A549 (cell line): ENCODE measurements around the gene TENM3. TPM values are rescaled to one million over a fixed set of nuclear protein-coding genes. Genes with fewer than 3 reads are reported as not detected.

Source experiments
- ATAC-seq, 2 experiments: fragments of 200-7000 bp in 1 of 2; fragments of >200 bp in 1 of 2; cut with Nextera tagmentation in 1 of 2; cut with Tn5 transposase in 1 of 2; 3 replicates each; pipeline versions ENCODE4 v1.8.0 to v1.9.1; 2018 to 2020; ENCODE audit warnings: mild to moderate bottlenecking in 1 of 2, moderate library complexity in 1 of 2
- CTCF ChIA-PET: fragments of 300-600 bp; sonication (Branson Sonifier 250); formaldehyde crosslinking; extraction: SDS; loops from one replicate; lab custom pipeline; 2021; ENCODE audit warnings: antibody characterized with exemption, inconsistent platforms; lab: Yijun Ruan, JAX
- POLR2A ChIA-PET: fragments of 350-600 bp; formaldehyde crosslinking; extraction: SDS; loops from one replicate; lab custom pipeline; 2021; ENCODE audit warnings: antibody characterized with exemption, inconsistent platforms; lab: Yijun Ruan, JAX
- DNase-seq, 2 experiments: peaks; one replicate each; pipeline versions ENCODE4 v3.0.0 to v3.0.0-alpha.2; 2011 to 2016; ENCODE audit warnings: low read depth in 1 of 2, low spot score in 1 of 2
- FAIRE-seq: peaks from 2 replicates; lab custom pipeline; 2011; peaks lifted over from hg19 to GRCh38; lab: Jason Lieb, UNC
- H3K27ac ChIP-seq, 2 experiments: fragments of >200 bp; sonication (Bioruptor Twin); formaldehyde crosslinking; 3 replicates each; pipeline ENCODE4 v1.5.1; 2016 to 2017
- H3K4me1 ChIP-seq: fragments of >200 bp; sonication (Bioruptor Twin); formaldehyde crosslinking; 3 replicates; pipeline ENCODE4 v1.6.1; 2016
- H3K4me2 ChIP-seq: fragments of >200 bp; sonication (Bioruptor Twin); formaldehyde crosslinking; 3 replicates; pipeline ENCODE4 v1.6.1; 2016
- H3K4me3 ChIP-seq: fragments of >200 bp; sonication (Bioruptor Twin); formaldehyde crosslinking; 3 replicates; pipeline ENCODE4 v1.5.1; 2016
- H3K9me3 ChIP-seq: fragments of >200 bp; sonication (Bioruptor Twin); formaldehyde crosslinking; 3 replicates; pipeline ENCODE4 v1.6.1; 2016
- ATOH8 ChIP-seq: fragments of 250-450 bp; sonication (Bioruptor Pico); IDR thresholded peaks from 2 replicates; pipeline ENCODE4 v1.5.0; 2020; ENCODE audit warnings: low read depth, mild to moderate bottlenecking, moderate library complexity
- BCL3 ChIP-seq: fragments of >200 bp; sonication (Bioruptor Twin); formaldehyde crosslinking; IDR thresholded peaks from 3 replicates; pipeline ENCODE4 v1.6.1; 2016
- BHLHE40 ChIP-seq: IDR thresholded peaks from 2 replicates; pipeline ENCODE4 v1.6.1; 2012; ENCODE audit warnings: low read depth, low read length, inconsistent platforms
- CBX2 ChIP-seq: fragments of 200-600 bp; sonication (generic); IDR thresholded peaks from 2 replicates; pipeline ENCODE4 v1.6.1; 2016; ENCODE audit warnings: low read depth, mild to moderate bottlenecking, borderline replicate concordance
- CEBPB ChIP-seq, 2 experiments: fragments of >200 bp in 1 of 2; sonication (Bioruptor Twin) in 1 of 2; formaldehyde crosslinking in 1 of 2; IDR thresholded peaks; 2 replicates each; pipeline ENCODE4 v1.6.1; 2012 to 2016
- CHD4 ChIP-seq: fragments of 200-600 bp; sonication (generic); IDR thresholded peaks from 2 replicates; pipeline ENCODE4 v1.6.1; 2016; ENCODE audit warnings: antibody characterized with exemption, mild to moderate bottlenecking, borderline replicate concordance
- EHF ChIP-seq: fragments of 250-450 bp; sonication (Bioruptor Pico); IDR thresholded peaks from 2 replicates; pipeline ENCODE4 v1.5.0; 2020; ENCODE audit warnings: mild to moderate bottlenecking
- GATA3 ChIP-seq: IDR thresholded peaks from 2 replicates; pipeline ENCODE4 v1.6.1; 2012; ENCODE audit warnings: borderline replicate concordance
- HDAC2 ChIP-seq: fragments of 200-600 bp; sonication (generic); IDR thresholded peaks from 2 replicates; pipeline ENCODE4 v1.6.1; 2016
- HES2 ChIP-seq: fragments of >200 bp; sonication (Bioruptor Twin); formaldehyde crosslinking; IDR thresholded peaks from 2 replicates; pipeline ENCODE4 v1.6.1; 2016
- HEYL ChIP-seq: fragments of 250-450 bp; sonication (Bioruptor Pico); IDR thresholded peaks from 2 replicates; pipeline ENCODE4 v1.8.0; 2021; ENCODE audit warnings: mild to moderate bottlenecking, moderate library complexity
- HOXB5 ChIP-seq: fragments of 250-450 bp; sonication (Bioruptor Pico); IDR thresholded peaks from 2 replicates; pipeline ENCODE4 v1.5.0; 2020; ENCODE audit warnings: mild to moderate bottlenecking, moderate library complexity
- JUNB ChIP-seq: fragments of >200 bp; sonication (Bioruptor Twin); formaldehyde crosslinking; IDR thresholded peaks from 2 replicates; pipeline ENCODE4 v1.6.1; 2016
- KDM1A ChIP-seq: fragments of 200-600 bp; sonication (generic); IDR thresholded peaks from 2 replicates; pipeline ENCODE4 v1.6.1; 2016; ENCODE audit warnings: low read depth, mild to moderate bottlenecking
- KDM5A ChIP-seq: fragments of 200-600 bp; sonication (generic); IDR thresholded peaks from 2 replicates; pipeline ENCODE4 v1.6.1; 2016; ENCODE audit warnings: antibody characterized with exemption, mild to moderate bottlenecking
- MYC ChIP-seq: IDR thresholded peaks from 2 replicates; pipeline ENCODE4 v1.6.1; 2012; ENCODE audit warnings: mild to moderate bottlenecking, inconsistent platforms, low read length, improper control_type of control experiment, borderline replicate concordance
- NFE2L2 ChIP-seq: fragments of 150-350 bp; conservative IDR thresholded peaks from 2 replicates; pipeline ENCODE4 v1.6.1; 2014; ENCODE audit warnings: low read length
- PBX3 ChIP-seq: IDR thresholded peaks from 2 replicates; pipeline ENCODE4 v1.6.1; 2012
- POLR2A ChIP-seq: IDR thresholded peaks from 2 replicates; pipeline ENCODE4 v1.6.1; 2012; ENCODE audit warnings: mild to moderate bottlenecking, low read length
- RAD21 ChIP-seq, 2 experiments: fragments of >200 bp in 1 of 2; sonication (Bioruptor Twin) in 1 of 2; formaldehyde crosslinking in 1 of 2; IDR thresholded peaks in 1 of 2; conservative IDR thresholded peaks in 1 of 2; 2 replicates in 1 of 2; 3 replicates in 1 of 2; pipeline ENCODE4 v1.6.1; 2012 to 2018; ENCODE audit warnings: inconsistent platforms in 1 of 2
- RARB ChIP-seq: fragments of 250-450 bp; sonication (Bioruptor Pico); IDR thresholded peaks from 2 replicates; pipeline ENCODE4 v1.8.0; 2021; ENCODE audit warnings: mild to moderate bottlenecking, moderate library complexity
- RCOR1 ChIP-seq: fragments of 150-350 bp; IDR thresholded peaks from 2 replicates; pipeline ENCODE4 v1.6.1; 2014; ENCODE audit warnings: antibody characterized with exemption, low read length, low read depth
- REST ChIP-seq: fragments of 200-600 bp; sonication (generic); IDR thresholded peaks from 2 replicates; pipeline ENCODE4 v1.6.1; 2016; ENCODE audit warnings: antibody characterized with exemption, mild to moderate bottlenecking, moderate library complexity
- TFCP2L1 ChIP-seq: fragments of 250-450 bp; sonication (Bioruptor Pico); IDR thresholded peaks from 2 replicates; pipeline ENCODE4 v1.5.0; 2021; ENCODE audit warnings: mild to moderate bottlenecking
- TP53 ChIP-seq: fragments of 250-450 bp; sonication (Bioruptor Pico); IDR thresholded peaks from 2 replicates; pipeline ENCODE4 v1.5.0; 2021; ENCODE audit warnings: mild to moderate bottlenecking, moderate library complexity
- USF2 ChIP-seq: fragments of 450-650 bp; IDR thresholded peaks from 2 replicates; pipeline ENCODE4 v1.6.1; 2014; ENCODE audit warnings: antibody characterized with exemption
- ZC3H11A ChIP-seq: fragments of 450-650 bp; IDR thresholded peaks from 2 replicates; pipeline ENCODE4 v1.6.1; 2014; ENCODE audit warnings: antibody characterized with exemption, mild to moderate bottlenecking
- WGBS: methylation state at CpG from one replicate; pipeline ENCODE4 v1.1.6; 2017; ENCODE audit errors: missing lambda C conversion rate; 5-methylcytosine and 5-hydroxymethylcytosine counted together
- polyA plus RNA-seq, 4 experiments: library from polyadenylated mRNA; depleted of rRNA in 3 of 4; stranded (reverse); fragments of >200 nt; fragmentation: RNase III in 1 of 4; extraction: RNeasy Plus Mini Kit Qiagen cat#74134 plus additional on column Dnase treatment in 1 of 4; gene quantifications; 2 replicates in 3 of 4; 3 replicates in 1 of 4; pipeline ENCODE4 v1.2.3, GENCODE V29; 2011 to 2017
- TF ChIP-seq, protein P1 (sequence below): IDR thresholded peaks from 2 replicates; pipeline ENCODE4 v1.6.1; 2012

Gene TENM3
- polyA plus RNA-seq, 2 of the 4 experiments (the other 2 are of a cell fraction) = 2.4 to 7.3 TPM

DNA sequence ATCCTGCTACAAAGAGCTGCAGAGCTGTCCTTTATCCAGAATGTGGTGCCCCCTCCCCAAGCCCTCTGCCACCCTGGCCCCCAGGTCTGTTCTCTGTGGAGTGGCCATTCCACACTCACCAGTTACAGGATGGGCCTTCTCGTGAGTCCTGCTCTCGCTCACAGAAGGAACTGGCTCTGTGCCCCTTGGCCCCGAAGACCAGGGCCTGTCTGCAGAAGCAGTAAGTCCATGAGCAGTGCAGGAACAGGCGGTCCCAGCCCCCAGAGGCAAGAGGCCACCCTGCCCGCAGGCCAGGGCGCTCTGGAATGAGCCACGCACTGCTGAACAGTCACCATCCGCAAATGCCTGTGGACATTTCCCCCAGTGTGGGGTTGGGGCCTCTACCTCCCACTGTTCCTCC is 581.8 kb downstream of the TENM3 start:
- CTCF ChIA-PET = no interaction called here

GRCh38 chr4:182825786-182826185 is 582.6 kb downstream of the TENM3 start:
- FAIRE-seq (no peak), ATAC-seq (no peak), DNase-seq (no peak)
- ChIA-PET POLR2A (no interaction called here), CTCF (no interaction called here)
- no peaks in the 10 kb centered on the region for H3K9me3 ChIP-seq
- TF ChIP-seq HOXB5 (CRISPR knock-in tag) (no peak), PBX3 (no peak), REST (no peak), TFCP2L1 (CRISPR knock-in tag) (no peak), EHF (CRISPR knock-in tag) (no peak), HEYL (no peak), RAD21 (conservative IDR thresholded peaks at IDR 0.05 in 1 of 2, IDR thresholded peaks at IDR 0.05 in 1 of 2) (no peak), BCL3 (no peak), GATA3 (no peak), POLR2A (no peak), ZC3H11A (no peak), USF2 (no peak), KDM5A (no peak), CBX2 (no peak), NFE2L2 (no peak)
- no peak overlapping the region for H3K4me3 ChIP-seq
- H3K27ac ChIP-seq = no peak overlapping the region
- WGBS = 77% methylated on average over 8 of the region's 12 CpGs
- no peak overlapping the region for H3K4me2 ChIP-seq
- H3K4me1 ChIP-seq = no peaks in the 10 kb centered on the region

More for the DNA sequence above, 581.8 kb downstream of the TENM3 start:
- no peak for ATAC-seq
- no peaks in the 10 kb centered on the region for H3K9me3 ChIP-seq
- H3K4me2 ChIP-seq = no peak overlapping the region
- POLR2A ChIA-PET = no interaction called here
- DNase-seq = no peak
- WGBS = no CpG with 5 or more reads among the region's 8 CpGs
- FAIRE-seq = no peak
- no peak overlapping the region for H3K27ac ChIP-seq
- H3K4me3 ChIP-seq = no peak overlapping the region
- H3K4me1 ChIP-seq = no peaks in the 10 kb centered on the region
- no peak for TF ChIP-seq RARB
- no peak for TF ChIP-seq EHF (CRISPR knock-in tag)
- TF ChIP-seq MYC = no peak
- TF ChIP-seq, protein P1, sequence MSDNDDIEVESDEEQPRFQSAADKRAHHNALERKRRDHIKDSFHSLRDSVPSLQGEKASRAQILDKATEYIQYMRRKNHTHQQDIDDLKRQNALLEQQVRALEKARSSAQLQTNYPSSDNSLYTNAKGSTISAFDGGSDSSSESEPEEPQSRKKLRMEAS = no peak
- TF ChIP-seq CHD4 = no peak
- TF ChIP-seq CEBPB (IDR thresholded peaks at IDR 0.05) = no peak
- no peak for TF ChIP-seq JUNB
- TF ChIP-seq KDM1A = no peak
- TF ChIP-seq TP53 (CRISPR knock-in tag) = no peak
- TF ChIP-seq ATOH8 = no peak
- TF ChIP-seq HES2 = no peak
- no peak for TF ChIP-seq RCOR1
- no peak for TF ChIP-seq BHLHE40
- no peak for TF ChIP-seq PBX3
- no peak for TF ChIP-seq HDAC2
- TF ChIP-seq ZC3H11A = no peak
